OCI-M1 (cell line): ENCODE measurements around the gene TCF12.
"Not testable (repeated sequence)": the region's sequence is repeated elsewhere in the genome, so short reads cannot be mapped to it uniquely, and the experiment has no call there.

ENCODE experiments used
- DNase-seq: peaks from one replicate; lab custom pipeline; 2025; lab: John Stamatoyannopoulos, UW

TCF12 gene

GRCh38 chr15:57094321-57095257 lies 176.1 kb downstream of the TCF12 start:
- no peak for DNase-seq

- no peak for DNase-seq
Measured at GRCh38 chr15:57095896-57096295, 177.5 kb downstream of the TCF12 start.

GRCh38 chr15:57097246-57097645 lies 178.8 kb downstream of the TCF12 start:
- DNase-seq, result no peak

DNA sequence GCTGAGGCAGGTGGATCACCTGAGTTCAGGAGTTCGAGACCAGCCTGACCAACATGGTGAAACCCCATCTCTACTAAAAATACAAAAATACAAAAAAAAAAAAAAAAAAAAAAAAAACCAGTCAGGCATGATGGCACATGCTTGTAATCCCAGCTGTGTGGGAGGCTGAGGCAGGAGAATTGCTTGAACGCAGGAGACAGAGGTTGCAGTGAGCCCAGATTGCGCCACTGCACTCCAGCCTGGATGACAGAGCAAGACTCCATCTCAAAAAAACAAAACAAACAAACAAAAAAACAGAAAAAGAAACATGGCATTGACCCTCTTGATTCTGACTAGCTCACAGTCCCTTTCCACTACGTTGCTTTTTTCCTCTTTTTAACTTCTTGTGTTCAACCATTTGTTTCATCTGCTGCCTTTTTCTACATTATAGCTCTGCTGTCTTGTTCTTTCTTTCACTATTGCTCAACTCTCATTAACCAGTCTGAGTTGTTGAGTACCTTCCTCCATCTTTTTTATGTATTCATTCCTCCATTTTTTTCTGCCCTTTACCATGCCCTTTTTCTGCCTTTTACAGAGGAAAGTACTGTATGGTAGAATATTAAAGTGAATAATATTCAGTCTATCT lies 179.6 kb downstream of the TCF12 start:
- DNase-seq, result not testable (repeated sequence)

GRCh38 chr15:57098896-57099295 lies 180.5 kb downstream of the TCF12 start:
- no peak for DNase-seq

GRCh38 chr15:57100136-57100539 lies 181.7 kb downstream of the TCF12 start:
- DNase-seq, result peak; percentile 63

DNA sequence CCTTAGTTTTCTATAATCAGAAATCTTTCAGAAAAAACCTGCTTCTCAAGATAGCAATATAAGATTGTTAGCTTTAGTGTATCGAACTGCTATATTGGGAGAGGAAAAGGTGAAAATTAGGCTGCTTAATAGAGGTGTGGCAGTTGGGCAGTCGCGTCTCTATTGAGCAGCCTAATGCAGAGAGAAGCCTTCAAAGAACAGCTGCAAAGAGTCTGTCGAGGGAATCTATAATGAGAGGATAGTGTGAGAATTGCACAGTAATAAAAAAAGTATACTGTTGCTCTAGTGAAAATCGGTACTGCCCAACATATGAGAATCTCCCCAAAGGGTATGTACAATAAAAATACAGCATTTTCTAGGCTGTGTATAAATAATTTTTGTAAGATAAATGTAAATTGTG lies 184.4 kb downstream of the TCF12 start:
- DNase-seq, result no peak

- no peak for DNase-seq
Measured at GRCh38 chr15:57108296-57108695, 189.9 kb downstream of the TCF12 start.

DNA sequence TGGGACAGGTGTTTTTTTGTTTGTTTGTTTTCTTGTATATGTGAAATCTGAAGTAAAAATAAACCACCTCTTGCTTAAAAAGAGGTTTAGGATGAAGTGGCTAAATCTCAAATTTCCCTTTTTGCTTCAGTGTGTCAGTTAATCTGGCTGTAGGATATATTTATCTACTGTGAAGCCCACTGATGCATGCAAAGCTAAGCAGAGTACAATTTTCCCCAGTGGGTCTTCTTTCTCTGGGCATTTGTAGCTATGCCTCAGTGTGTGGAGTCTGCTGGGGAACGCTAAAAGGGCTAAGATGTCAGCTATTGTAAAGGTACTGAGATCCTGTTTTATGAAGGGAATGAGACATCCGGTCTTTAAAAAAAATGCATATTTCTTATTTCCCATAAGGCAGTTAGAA lies 190.6 kb downstream of the TCF12 start:
- no peak for DNase-seq

GRCh38 chr15:57111002-57111401 lies 192.6 kb downstream of the TCF12 start:
- DNase-seq, result no peak

DNA sequence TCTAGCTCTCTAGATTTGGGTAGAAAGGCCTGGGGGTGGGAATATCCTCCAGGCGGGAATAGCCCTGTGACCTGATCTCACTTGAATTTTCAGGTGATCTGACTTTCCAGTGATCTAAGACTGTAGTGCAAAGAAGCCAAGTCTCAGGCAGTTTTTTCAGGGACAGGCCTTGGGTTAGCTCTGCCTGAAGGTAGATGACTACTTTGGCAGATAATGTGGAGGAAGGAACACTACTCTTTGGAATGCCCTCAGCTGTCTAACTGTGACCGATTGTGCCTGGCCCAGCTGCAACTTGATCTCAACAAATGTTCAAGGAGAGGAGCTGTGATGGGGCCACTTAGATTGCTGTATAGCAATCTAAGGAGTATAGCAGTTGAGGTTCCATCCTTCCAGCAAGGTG lies 193.7 kb downstream of the TCF12 start:
- DNase-seq, result no peak

- peak; percentile 51 for DNase-seq
Measured at GRCh38 chr15:57114070-57114469, 195.6 kb downstream of the TCF12 start.

- DNase-seq, result no peak
Measured at GRCh38 chr15:57118013-57118799, 199.8 kb downstream of the TCF12 start.

DNA sequence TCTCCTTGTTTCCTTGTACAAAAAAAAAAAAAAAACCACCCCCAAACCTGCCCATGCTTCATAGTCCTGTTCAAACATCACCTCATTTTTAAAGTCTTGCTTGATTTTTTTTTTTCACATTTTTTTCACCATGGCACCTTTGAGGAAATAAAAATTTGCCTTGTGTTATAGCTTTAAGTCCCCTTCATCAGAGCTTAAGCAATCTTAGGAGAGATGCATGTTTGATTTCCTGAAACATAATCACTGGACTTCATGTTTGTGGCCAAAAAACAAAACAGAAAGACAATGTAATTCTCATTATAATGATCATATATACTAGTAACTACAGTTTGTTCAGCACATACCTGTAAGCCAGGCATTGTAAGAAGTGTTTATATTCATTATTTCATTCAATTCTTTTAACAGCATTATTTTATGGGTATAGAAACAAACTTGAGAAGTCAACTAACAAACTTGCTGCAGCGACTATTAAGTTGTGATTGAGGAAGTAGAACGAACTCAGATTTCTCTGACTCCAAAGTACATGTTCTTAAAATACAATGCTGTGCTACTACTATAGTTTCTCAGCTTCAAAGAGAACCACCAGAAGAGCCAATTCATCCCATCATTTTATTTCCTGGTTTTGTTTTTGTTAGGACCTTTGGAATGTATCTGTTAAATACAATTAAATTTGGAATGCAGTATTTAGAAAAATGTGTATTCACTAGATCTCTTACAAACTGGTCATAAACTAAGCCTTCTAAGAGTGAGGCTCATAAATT lies 203.8 kb downstream of the TCF12 start:
- DNase-seq, result no peak

DNA sequence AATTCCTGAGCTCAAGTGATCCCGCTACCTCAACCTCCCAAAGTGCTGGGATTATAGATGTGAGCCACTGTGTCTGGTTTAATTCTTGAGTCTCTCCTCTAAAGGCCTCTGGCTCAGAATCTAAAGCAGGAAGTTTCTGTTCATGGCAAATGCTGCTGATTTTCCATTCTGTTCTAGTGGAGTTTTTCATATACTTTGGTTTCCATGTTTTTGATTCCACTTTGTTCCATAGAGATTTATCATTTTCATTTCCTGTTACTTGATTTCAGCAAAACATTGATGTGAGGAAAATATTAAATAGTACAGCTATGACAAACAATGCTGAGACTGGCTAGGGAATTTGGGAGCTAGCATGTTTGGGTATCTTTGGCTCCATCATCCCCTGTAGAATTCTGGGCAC lies 205.6 kb downstream of the TCF12 start:
- DNase-seq, result no peak

- DNase-seq, result no peak
Measured at GRCh38 chr15:57129064-57129463, 210.6 kb downstream of the TCF12 start.

- no peak for DNase-seq
Measured at GRCh38 chr15:57130956-57131355, 212.5 kb downstream of the TCF12 start.

GRCh38 chr15:57133127-57133968 lies 214.9 kb downstream of the TCF12 start:
- DNase-seq, result no peak

DNA sequence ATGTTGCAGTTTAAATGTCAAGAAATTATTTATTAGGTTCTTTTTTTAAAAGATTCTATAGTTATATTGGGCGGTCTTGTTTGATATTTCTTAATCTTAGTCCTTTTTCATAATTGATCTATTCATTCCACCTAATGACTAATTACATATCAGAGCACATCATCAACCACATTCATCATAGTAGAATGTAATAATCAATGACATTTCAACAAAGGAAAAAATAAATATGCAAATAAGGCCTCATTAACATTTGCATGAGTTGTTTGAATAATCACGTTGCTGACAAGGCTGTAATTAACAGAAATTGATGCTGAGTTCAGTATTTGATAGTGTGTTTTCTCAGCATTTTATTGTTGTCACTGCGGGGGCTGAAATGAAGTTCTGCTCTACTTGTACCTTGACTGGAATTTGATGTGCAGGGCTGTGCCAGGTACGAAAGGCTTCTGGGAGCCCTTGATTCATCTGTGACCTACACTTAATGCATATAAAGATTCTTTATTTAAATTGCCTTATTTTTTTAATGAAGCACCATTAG lies 215.7 kb downstream of the TCF12 start:
- no peak for DNase-seq

GRCh38 chr15:57134851-57135250 lies 216.4 kb downstream of the TCF12 start:
- no peak for DNase-seq

GRCh38 chr15:57135800-57136199 lies 217.4 kb downstream of the TCF12 start:
- DNase-seq, result peak; percentile 23
